ENCODE measurements around the gene TAS2R46.
"Not testable (repeated sequence)": the region's sequence is repeated elsewhere in the genome, so short reads cannot be mapped to it uniquely, and the experiment has no call there.

Gene TAS2R46

GRCh38 chr12:11062194-11062593 is at the start of gene TAS2R46:
TAS2R46 (minus strand) TSS chr12:11062294; CDS start chr12:11062294, 0 bp downstream.
- DNase-seq: not testable (repeated sequence)

- not testable (repeated sequence) for DNase-seq
Observed at GRCh38 chr12:11111213-11111612, 49.1 kb upstream of the TAS2R46 start.

GRCh38 chr12:11108862-11109261 is 46.8 kb upstream of the TAS2R46 start:
- DNase-seq: no peak

- no peak for DNase-seq
Observed at GRCh38 chr12:11107719-11108118, 45.6 kb upstream of the TAS2R46 start.

- no peak for DNase-seq
Observed at GRCh38 chr12:11106288-11106687, 44.2 kb upstream of the TAS2R46 start.

GRCh38 chr12:11105546-11105945 is 43.5 kb upstream of the TAS2R46 start:
- no peak for DNase-seq

- DNase-seq: not testable (repeated sequence)
Observed at GRCh38 chr12:11094910-11095309, 32.8 kb upstream of the TAS2R46 start.

- DNase-seq: no peak
Observed at GRCh38 chr12:11092128-11092527, 30.0 kb upstream of the TAS2R46 start, which contains the start of gene TAS2R43. TAS2R43 (minus strand) TSS chr12:11092313; CDS start chr12:11092229, 84 bp downstream.

GRCh38 chr12:11089246-11089645 is 27.2 kb upstream of the TAS2R46 start:
- no peak for DNase-seq

GRCh38 chr12:11085419-11085818 is 23.3 kb upstream of the TAS2R46 start:
- DNase-seq: no peak

- DNase-seq: no peak
Observed at GRCh38 chr12:11081987-11082386, 19.9 kb upstream of the TAS2R46 start.

- DNase-seq: no peak
Observed at GRCh38 chr12:11078246-11078645, 16.2 kb upstream of the TAS2R46 start.

GRCh38 chr12:11075642-11076041 is 13.5 kb upstream of the TAS2R46 start:
- DNase-seq: no peak

- DNase-seq: no peak
Observed at GRCh38 chr12:11071414-11071813, 9.3 kb upstream of the TAS2R46 start.

GRCh38 chr12:11070999-11071398 is 8.9 kb upstream of the TAS2R46 start:
- DNase-seq: no peak

- DNase-seq: no peak
Observed at GRCh38 chr12:11069854-11070365, 7.8 kb upstream of the TAS2R46 start.

- DNase-seq: no peak
Observed at GRCh38 chr12:11067514-11067913, 5.4 kb upstream of the TAS2R46 start.

GRCh38 chr12:11059784-11060183 is 2.3 kb downstream of the TAS2R46 start:
- no peak for DNase-seq

- DNase-seq: no peak
Observed at GRCh38 chr12:11059041-11059440, 3.1 kb downstream of the TAS2R46 start.

GRCh38 chr12:11055306-11055705 is 6.8 kb downstream of the TAS2R46 start:
- DNase-seq: no peak

- not testable (repeated sequence) for DNase-seq
Observed at GRCh38 chr12:11049806-11050531, 12.1 kb downstream of the TAS2R46 start.

GRCh38 chr12:11041366-11041765 is 20.7 kb downstream of the TAS2R46 start:
- DNase-seq: not testable (repeated sequence)

GRCh38 chr12:11040162-11040561 is 21.9 kb downstream of the TAS2R46 start:
- no peak for DNase-seq

GRCh38 chr12:11039171-11039570 is 22.9 kb downstream of the TAS2R46 start:
- DNase-seq: no peak

- DNase-seq: not testable (repeated sequence)
Observed at GRCh38 chr12:11033959-11034358, 28.1 kb downstream of the TAS2R46 start.

Measured in activated CD4-positive, CD25-positive, alpha-beta regulatory T cell (primary cell).